NCI-H2107 treated with DMSO at 0.1 percent for 48 hours (cell line): ENCODE data around the gene SEMA4B.
A peak's percentile ranks its signal among the peaks of the same experiment; 100 is the strongest.
"Not testable (repeated sequence)": the region's sequence is repeated elsewhere in the genome, so short reads cannot be mapped to it uniquely, and the experiment has no call there.

Source experiments
- DNase-seq: peaks from one replicate; lab custom pipeline; 2025; ENCODE audit not compliant: unreplicated experiment; lab: John Stamatoyannopoulos, UW

SEMA4B gene

DNA sequence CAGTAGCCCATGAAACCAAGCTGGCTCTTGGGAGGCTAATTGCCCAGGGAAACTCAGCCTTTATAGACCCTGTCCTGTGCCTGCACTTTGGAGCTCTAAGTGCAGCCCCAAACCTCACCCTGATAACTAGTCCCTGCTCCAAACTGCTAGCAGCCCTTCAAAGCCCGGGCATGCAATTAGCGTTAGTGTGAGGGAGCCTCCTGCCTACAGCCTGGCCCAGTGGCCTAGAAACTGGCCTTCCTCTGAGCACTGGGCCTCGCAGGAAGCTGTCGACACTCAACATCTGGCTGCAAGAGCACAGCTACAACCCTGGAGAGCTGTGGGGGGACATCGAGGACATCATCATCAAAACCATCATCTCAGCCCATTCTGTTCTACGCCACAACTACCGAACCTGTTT lies 56.6 kb downstream of the SEMA4B start:
- DNase-seq: no peak

GRCh38 chr15:90259524-90259923 lies 58.4 kb downstream of the SEMA4B start:
- no peak for DNase-seq

DNA sequence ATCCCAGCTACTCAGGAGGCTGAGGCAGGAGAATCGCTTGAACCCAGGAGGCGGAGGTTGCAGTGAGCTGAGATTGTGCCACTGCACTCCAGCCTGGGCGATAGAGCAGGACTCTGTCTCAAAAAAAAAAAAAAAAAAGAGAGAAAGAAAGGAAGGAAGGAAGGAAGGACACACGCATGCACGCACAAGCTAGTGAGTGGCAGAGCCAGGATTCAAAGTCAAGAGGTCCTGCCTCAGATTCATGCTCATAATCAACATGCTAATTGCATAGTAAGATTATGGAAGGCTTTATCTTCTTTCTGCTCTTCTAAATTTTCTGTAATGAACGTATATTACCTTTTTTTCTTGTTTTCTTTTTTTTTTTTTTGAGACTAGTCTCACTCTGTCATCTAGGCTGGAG lies 59.6 kb downstream of the SEMA4B start:
- not testable (repeated sequence) for DNase-seq

DNA sequence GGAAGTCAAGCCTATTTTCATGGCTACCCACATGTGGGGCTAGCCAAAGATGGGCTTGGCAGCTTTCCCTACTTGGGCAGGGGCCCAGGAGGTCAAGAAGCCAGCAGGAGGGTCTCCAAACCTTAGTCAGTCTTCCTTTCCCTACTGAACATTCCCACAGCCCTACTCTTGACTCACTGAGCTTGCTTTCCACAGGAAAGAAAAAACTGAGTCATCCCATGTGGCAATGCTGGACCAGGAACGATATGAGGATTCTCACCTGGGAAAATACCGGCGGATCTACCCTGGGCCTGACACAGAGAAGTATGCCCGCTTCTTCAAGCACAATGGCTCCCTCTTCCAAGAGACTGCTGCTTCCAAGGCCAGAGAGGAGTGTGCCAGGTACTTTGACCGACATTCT lies 60.7 kb downstream of the SEMA4B start:
- DNase-seq: no peak

DNA sequence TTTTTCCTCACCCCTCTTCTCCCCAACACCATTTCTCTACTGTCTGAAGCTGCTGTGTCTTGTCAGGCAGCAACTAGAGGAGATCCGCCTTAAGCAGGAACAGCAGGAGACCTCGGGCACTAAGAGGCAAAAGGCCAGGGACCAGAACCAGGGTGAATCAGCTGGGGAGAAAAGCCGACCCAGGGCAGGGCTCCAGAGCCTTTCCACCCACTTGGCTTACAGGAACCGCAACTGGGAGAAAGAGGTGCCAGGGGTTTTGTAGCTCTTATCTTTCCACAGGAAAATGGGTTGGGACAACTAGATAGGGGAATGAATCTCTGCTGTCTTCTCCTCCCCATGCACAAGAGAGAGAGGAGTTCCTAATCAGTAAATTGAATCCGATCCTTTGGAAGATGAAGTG lies 61.3 kb downstream of the SEMA4B start:
- no peak for DNase-seq

GRCh38 chr15:90264671-90265070 lies 63.5 kb downstream of the SEMA4B start:
- no peak for DNase-seq

GRCh38 chr15:90265271-90266060 lies 64.3 kb downstream of the SEMA4B start, which contains the start of gene NGRN:
Gene NGRN (plus strand): TSS chr15:90265672. CDS start chr15:90265713, 41 bp downstream.
- DNase-seq: peak; percentile 60

- DNase-seq: peak; percentile 39
Measured at GRCh38 chr15:90266061-90266431, 64.9 kb downstream of the SEMA4B start.

- no peak for DNase-seq
Measured at GRCh38 chr15:90266485-90266884, 65.4 kb downstream of the SEMA4B start.

GRCh38 chr15:90268415-90268814 lies 67.3 kb downstream of the SEMA4B start:
- DNase-seq: peak; percentile 60

- DNase-seq: no peak
Measured at GRCh38 chr15:90270502-90271150, 69.5 kb downstream of the SEMA4B start.

GRCh38 chr15:90271459-90272166 lies 70.5 kb downstream of the SEMA4B start:
- no peak for DNase-seq

DNA sequence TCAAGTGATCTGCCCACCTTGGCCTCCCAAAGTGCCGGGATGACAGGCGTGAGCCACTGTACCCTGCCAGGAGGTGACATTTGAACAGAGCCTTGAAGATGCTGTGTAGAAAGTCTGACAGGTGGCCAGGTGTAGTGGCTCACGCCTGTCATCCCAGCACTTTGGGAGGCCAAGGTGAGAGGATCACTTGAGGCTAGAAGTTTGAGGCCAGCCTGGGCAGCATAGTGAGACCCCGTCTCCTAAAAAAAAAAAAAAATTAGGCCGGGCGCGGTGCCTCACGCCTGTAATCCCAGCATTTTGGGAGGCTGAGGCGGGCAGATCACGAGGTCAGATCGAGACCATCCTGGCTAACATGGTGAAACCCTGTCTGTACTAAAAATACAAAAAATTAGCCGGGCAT lies 77.3 kb downstream of the SEMA4B start:
- not testable (repeated sequence) for DNase-seq
